HepG2 (cell line): ENCODE data around the gene DNAJC4. TPM values are rescaled to one million over a fixed set of nuclear protein-coding genes. Genes with fewer than 3 reads are reported as not detected.

ENCODE experiments used
- CBX1 ChIP-seq: IDR thresholded peaks from one replicate; pipeline ENCODE4 v1.6.1; 2016; ENCODE audit warnings: antibody characterized with exemption, low read depth
- CBX2 ChIP-seq, 2 experiments: fragments of 200-600 bp in 1 of 2; sonication (generic); formaldehyde crosslinking in 1 of 2; IDR thresholded peaks; 2 replicates each; pipeline versions ENCODE4 v1.7.0 to v1.8.1; 2018 to 2022; ENCODE audit warnings: low read depth in 2 of 2, low read length in 1 of 2, mild to moderate bottlenecking in 1 of 2, missing genetic modification reagents in 1 of 2
- FOSL1 ChIP-seq: sonication (generic); formaldehyde crosslinking; IDR thresholded peaks from 2 replicates; pipeline ENCODE4 v1.9.0; 2021; ENCODE audit warnings: missing genetic modification reagents, borderline replicate concordance
- GABPA ChIP-seq, 2 experiments: IDR thresholded peaks; 2 replicates each; pipeline ENCODE4 v1.6.1; 2011 to 2016; ENCODE audit warnings: low read depth in 2 of 2, low read length in 1 of 2, missing biosample characterization in 1 of 2, missing genetic modification characterization in 1 of 2
- JUNB ChIP-seq: sonication (generic); formaldehyde crosslinking; IDR thresholded peaks from 2 replicates; pipeline ENCODE4 v1.8.0; 2022; ENCODE audit warnings: missing genetic modification reagents, mild to moderate bottlenecking, borderline replicate concordance
- MTA1 ChIP-seq: sonication (generic); formaldehyde crosslinking; IDR thresholded peaks from 2 replicates; pipeline ENCODE4 v1.4.0; 2020; ENCODE audit warnings: missing genetic modification reagents, mild to moderate bottlenecking, borderline replicate concordance
- MTA3 ChIP-seq: sonication (generic); formaldehyde crosslinking; IDR thresholded peaks from 2 replicates; pipeline ENCODE4 v1.4.0; 2020; ENCODE audit warnings: missing genetic modification reagents
- NCOR1 ChIP-seq: fragments of 200-600 bp; sonication (generic); IDR thresholded peaks from 2 replicates; pipeline ENCODE4 v1.7.0; 2017; ENCODE audit warnings: antibody characterized with exemption, low read length, borderline replicate concordance
- TOE1 ChIP-seq: sonication (generic); formaldehyde crosslinking; IDR thresholded peaks from 2 replicates; pipeline ENCODE4 v1.4.0; 2020; ENCODE audit warnings: mild to moderate bottlenecking, missing genetic modification reagents
- ZFP90 ChIP-seq: sonication (generic); formaldehyde crosslinking; IDR thresholded peaks from 2 replicates; pipeline ENCODE4 v1.8.0; 2022; ENCODE audit warnings: missing genetic modification reagents, mild to moderate bottlenecking, inconsistent platforms, borderline replicate concordance
- ZNF12 ChIP-seq: sonication (generic); formaldehyde crosslinking; IDR thresholded peaks from 2 replicates; pipeline ENCODE4 v1.5.0; 2020; ENCODE audit warnings: missing genetic modification reagents
- ZNF124 ChIP-seq: sonication (generic); formaldehyde crosslinking; IDR thresholded peaks from 2 replicates; pipeline ENCODE4 v1.4.0; 2020; ENCODE audit warnings: missing genetic modification reagents
- ZNF260 ChIP-seq: sonication (generic); formaldehyde crosslinking; IDR thresholded peaks from 2 replicates; pipeline ENCODE4 v1.4.0; 2020; ENCODE audit warnings: missing genetic modification reagents, low read depth, mild to moderate bottlenecking, borderline replicate concordance
- ZNF3 ChIP-seq: IDR thresholded peaks from 2 replicates; pipeline ENCODE4 v1.7.0; 2017; ENCODE audit warnings: inconsistent platforms
- ZNF446 ChIP-seq: sonication (generic); formaldehyde crosslinking; IDR thresholded peaks from 2 replicates; pipeline ENCODE4 v1.5.0; 2020; ENCODE audit warnings: mild to moderate bottlenecking, missing genetic modification reagents
- ZNF558 ChIP-seq: sonication (generic); formaldehyde crosslinking; IDR thresholded peaks from 2 replicates; pipeline ENCODE4 v1.9.0; 2022; ENCODE audit warnings: mild to moderate bottlenecking, missing genetic modification reagents, borderline replicate concordance
- ZNF567 ChIP-seq: sonication (generic); formaldehyde crosslinking; IDR thresholded peaks from 2 replicates; pipeline ENCODE4 v1.8.1; 2023; ENCODE audit warnings: mild to moderate bottlenecking, missing genetic modification reagents, borderline replicate concordance
- ZSCAN21 ChIP-seq: sonication (generic); formaldehyde crosslinking; IDR thresholded peaks from 2 replicates; pipeline ENCODE4 v1.8.0; 2022; ENCODE audit warnings: mild to moderate bottlenecking, missing genetic modification reagents, moderate library complexity, borderline replicate concordance
- polyA plus RNA-seq, 8 experiments: library from polyadenylated mRNA; depleted of rRNA in 3 of 8; stranded (reverse) in 7 of 8; unstranded in 1 of 8; fragments of >200 nt; fragmentation: Illumina TruSeq in 4 of 8; extraction: Trizol in 4 of 8; gene quantifications; 2 replicates each; pipeline versions ENCODE4 v1.2.1 to v1.2.3, GENCODE V29; 2011 to 2016; ENCODE audit warnings: low read depth in 4 of 8, missing spikeins in 1 of 8, mixed read lengths in 1 of 8; ENCODE audit not compliant: insufficient read depth in 1 of 8
- total RNA-seq, 5 experiments: library from RNA; depleted of rRNA; stranded (reverse); fragments of >200 nt; fragmentation: Illumina TruSeq; extraction: Trizol; gene quantifications; 2 replicates each; pipeline ENCODE4 v1.2.3, GENCODE V29; 2016; ENCODE audit warnings: low read depth in 1 of 5
- TF ChIP-seq, protein P1 (sequence below): sonication (generic); formaldehyde crosslinking; IDR thresholded peaks from 2 replicates; pipeline ENCODE4 v1.4.0; 2020; ENCODE audit warnings: missing genetic modification reagents
- TF ChIP-seq, protein P2 (sequence below): sonication (generic); formaldehyde crosslinking; IDR thresholded peaks from 2 replicates; pipeline ENCODE4 v1.5.0; 2020; ENCODE audit warnings: missing genetic modification reagents
- TF ChIP-seq, protein P3 (sequence below): IDR thresholded peaks from 2 replicates; pipeline ENCODE4 v1.6.1; 2016; ENCODE audit warnings: low read depth, borderline replicate concordance

DNAJC4 gene
- total and polyA plus RNA-seq, 2 of the 13 experiments (the other 11 are each of a cell fraction or from before 2014, with no cell fraction given) = 10.3 to 60.8 TPM

DNA sequence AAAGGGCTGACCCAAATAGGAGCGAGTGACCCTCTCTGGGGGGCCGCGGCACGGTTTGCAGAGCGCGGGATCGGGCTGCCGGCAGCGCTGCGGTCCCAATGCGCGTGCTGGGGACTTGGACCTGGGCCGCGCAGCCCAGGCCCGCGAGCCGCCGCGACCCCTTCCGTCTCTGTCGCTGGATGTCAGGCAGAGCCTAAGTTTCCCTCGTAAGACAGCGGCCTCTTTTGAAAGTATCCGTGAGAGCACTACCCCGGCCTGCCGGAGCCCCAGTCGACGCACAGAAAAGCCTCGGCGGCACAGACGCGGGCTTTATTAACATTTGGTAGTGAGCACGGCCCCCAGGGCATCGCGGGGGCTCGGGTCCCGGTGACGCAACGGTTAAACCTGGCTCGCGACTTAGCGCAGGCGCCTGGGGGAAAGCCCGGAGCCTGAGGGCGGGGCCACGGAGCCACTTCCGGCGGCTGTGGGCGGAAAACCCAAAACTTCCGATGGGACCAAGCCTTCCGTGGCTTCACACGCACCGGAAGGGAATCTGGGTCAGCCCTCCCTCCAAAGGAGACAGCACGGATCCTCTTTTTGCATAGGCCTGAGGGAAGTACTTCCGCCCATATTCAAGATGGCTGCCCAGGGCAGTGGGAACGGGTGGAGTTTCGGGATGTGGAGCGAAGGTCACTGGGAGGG, 39.3 kb downstream of the DNAJC4 start (continued):
- TF ChIP-seq, protein P1, sequence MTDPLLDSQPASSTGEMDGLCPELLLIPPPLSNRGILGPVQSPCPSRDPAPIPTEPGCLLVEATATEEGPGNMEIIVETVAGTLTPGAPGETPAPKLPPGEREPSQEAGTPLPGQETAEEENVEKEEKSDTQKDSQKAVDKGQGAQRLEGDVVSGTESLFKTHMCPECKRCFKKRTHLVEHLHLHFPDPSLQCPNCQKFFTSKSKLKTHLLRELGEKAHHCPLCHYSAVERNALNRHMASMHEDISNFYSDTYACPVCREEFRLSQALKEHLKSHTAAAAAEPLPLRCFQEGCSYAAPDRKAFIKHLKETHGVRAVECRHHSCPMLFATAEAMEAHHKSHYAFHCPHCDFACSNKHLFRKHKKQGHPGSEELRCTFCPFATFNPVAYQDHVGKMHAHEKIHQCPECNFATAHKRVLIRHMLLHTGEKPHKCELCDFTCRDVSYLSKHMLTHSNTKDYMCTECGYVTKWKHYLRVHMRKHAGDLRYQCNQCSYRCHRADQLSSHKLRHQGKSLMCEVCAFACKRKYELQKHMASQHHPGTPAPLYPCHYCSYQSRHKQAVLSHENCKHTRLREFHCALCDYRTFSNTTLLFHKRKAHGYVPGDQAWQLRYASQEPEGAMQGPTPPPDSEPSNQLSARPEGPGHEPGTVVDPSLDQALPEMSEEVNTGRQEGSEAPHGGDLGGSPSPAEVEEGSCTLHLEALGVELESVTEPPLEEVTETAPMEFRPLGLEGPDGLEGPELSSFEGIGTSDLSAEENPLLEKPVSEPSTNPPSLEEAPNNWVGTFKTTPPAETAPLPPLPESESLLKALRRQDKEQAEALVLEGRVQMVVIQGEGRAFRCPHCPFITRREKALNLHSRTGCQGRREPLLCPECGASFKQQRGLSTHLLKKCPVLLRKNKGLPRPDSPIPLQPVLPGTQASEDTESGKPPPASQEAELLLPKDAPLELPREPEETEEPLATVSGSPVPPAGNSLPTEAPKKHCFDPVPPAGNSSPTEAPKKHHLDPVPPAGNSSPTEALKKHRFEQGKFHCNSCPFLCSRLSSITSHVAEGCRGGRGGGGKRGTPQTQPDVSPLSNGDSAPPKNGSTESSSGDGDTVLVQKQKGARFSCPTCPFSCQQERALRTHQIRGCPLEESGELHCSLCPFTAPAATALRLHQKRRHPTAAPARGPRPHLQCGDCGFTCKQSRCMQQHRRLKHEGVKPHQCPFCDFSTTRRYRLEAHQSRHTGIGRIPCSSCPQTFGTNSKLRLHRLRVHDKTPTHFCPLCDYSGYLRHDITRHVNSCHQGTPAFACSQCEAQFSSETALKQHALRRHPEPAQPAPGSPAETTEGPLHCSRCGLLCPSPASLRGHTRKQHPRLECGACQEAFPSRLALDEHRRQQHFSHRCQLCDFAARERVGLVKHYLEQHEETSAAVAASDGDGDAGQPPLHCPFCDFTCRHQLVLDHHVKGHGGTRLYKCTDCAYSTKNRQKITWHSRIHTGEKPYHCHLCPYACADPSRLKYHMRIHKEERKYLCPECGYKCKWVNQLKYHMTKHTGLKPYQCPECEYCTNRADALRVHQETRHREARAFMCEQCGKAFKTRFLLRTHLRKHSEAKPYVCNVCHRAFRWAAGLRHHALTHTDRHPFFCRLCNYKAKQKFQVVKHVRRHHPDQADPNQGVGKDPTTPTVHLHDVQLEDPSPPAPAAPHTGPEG (CRISPR knock-in tag) = peak; percentile 21; the same call in 1 of the 2 replicates
- TF ChIP-seq MTA1 (CRISPR knock-in tag) = no peak
- TF ChIP-seq ZNF3 (CRISPR knock-in tag) = 0 out of 2 replicates have a peak, but pooled peaks have one; percentile 9
- no peak for TF ChIP-seq MTA3 (CRISPR knock-in tag)
- no peak for TF ChIP-seq JUNB
- TF ChIP-seq ZNF124 = no peak; the same call in none of the 2 replicates
- TF ChIP-seq GABPA (IDR thresholded peaks at IDR 0.05; ENCODE audit: low read depth, low read length) = peak; percentile 99
- peak; percentile 98 for TF ChIP-seq GABPA (CRISPR knock-in tag; IDR thresholded peaks at IDR 0.05; ENCODE audit: low read depth)
- peak; percentile 32; the same call in 1 of the 2 replicates for TF ChIP-seq ZSCAN21 (CRISPR knock-in tag)
- TF ChIP-seq TOE1 = 0 out of 2 replicates have a peak, but pooled peaks have one; percentile 72
- TF ChIP-seq ZNF558 (CRISPR knock-in tag) = peak; percentile 40; the same call in 1 of the 2 replicates
- no peak for TF ChIP-seq CBX2 (IDR thresholded peaks at IDR 0.05; ENCODE audit: low read depth, low read length)
- TF ChIP-seq CBX2 (CRISPR knock-in tag; IDR thresholded peaks at IDR 0.05; ENCODE audit: low read depth) = no peak
- peak; percentile 67; the same call in 1 of the 2 replicates for TF ChIP-seq NCOR1
- TF ChIP-seq ZNF446 (CRISPR knock-in tag) = no peak
- TF ChIP-seq FOSL1 (CRISPR knock-in tag) = no peak
- no peak for TF ChIP-seq ZNF567 (CRISPR knock-in tag)
- TF ChIP-seq CBX1 = no peak
- TF ChIP-seq, protein P2, sequence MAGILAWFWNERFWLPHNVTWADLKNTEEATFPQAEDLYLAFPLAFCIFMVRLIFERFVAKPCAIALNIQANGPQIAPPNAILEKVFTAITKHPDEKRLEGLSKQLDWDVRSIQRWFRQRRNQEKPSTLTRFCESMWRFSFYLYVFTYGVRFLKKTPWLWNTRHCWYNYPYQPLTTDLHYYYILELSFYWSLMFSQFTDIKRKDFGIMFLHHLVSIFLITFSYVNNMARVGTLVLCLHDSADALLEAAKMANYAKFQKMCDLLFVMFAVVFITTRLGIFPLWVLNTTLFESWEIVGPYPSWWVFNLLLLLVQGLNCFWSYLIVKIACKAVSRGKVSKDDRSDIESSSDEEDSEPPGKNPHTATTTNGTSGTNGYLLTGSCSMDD = no peak
- TF ChIP-seq ZNF12 = no peak
- TF ChIP-seq ZFP90 (CRISPR knock-in tag) = no peak
- TF ChIP-seq, protein P3, sequence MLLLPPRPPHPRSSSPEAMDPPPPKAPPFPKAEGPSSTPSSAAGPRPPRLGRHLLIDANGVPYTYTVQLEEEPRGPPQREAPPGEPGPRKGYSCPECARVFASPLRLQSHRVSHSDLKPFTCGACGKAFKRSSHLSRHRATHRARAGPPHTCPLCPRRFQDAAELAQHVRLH (CRISPR knock-in tag) = peak; percentile 92; the same call in 1 of the 2 replicates
- TF ChIP-seq ZNF260 (CRISPR knock-in tag) = no peak
